ENCODE data around the gene SPATA31C1.

GRCh38 chr9:87963770-87964169 lies 46.0 kb downstream of the SPATA31C1 start:
- TF ChIP-seq POLR2A (IDR thresholded peaks at IDR 0.05), result no peak
- TF ChIP-seq CTCF (IDR thresholded peaks at IDR 0.05), result no peak
